Inflammatory macrophage (primary cell): ENCODE results near the gene ORMDL2.
"Not testable (repeated sequence)": the region's sequence is repeated elsewhere in the genome, so short reads cannot be mapped to it uniquely, and the experiment has no call there.

ENCODE experiments used
- DNase-seq, 2 donors: peaks; one replicate each; pipeline ENCODE4 v3.0.0-alpha.2; 2020 to 2022

Gene ORMDL2

GRCh38 chr12:55829967-55830600, 12.2 kb downstream of the ORMDL2 start:
- DNase-seq = peak in 1 of 2 donors; percentile 6

GRCh38 chr12:55830601-55831446, 13.0 kb downstream of the ORMDL2 start:
- peak; percentile 17 to 35 for DNase-seq

- DNase-seq = no peak
These were observed 13.6 kb downstream of the ORMDL2 start for GRCh38 chr12:55831447-55831815.

GRCh38 chr12:55833056-55833455, 15.2 kb downstream of the ORMDL2 start:
- DNase-seq = no peak

GRCh38 chr12:55834400-55834799, 16.6 kb downstream of the ORMDL2 start:
- DNase-seq = not testable (repeated sequence)

GRCh38 chr12:55838361-55838760, 20.5 kb downstream of the ORMDL2 start:
- no peak for DNase-seq

- no peak for DNase-seq
These were observed 21.7 kb downstream of the ORMDL2 start for GRCh38 chr12:55839345-55840140.

GRCh38 chr12:55840581-55841351, 22.9 kb downstream of the ORMDL2 start:
- DNase-seq = no peak

GRCh38 chr12:55842681-55843429, 25.0 kb downstream of the ORMDL2 start, which contains the start of gene MMP19:
Gene MMP19, minus strand, starts transcription at chr12:55842936. Its CDS starts 106 bp downstream, at chr12:55842830.
- DNase-seq = peak; percentile 59 to 73

- no peak for DNase-seq
These were observed 25.6 kb downstream of the ORMDL2 start for GRCh38 chr12:55843431-55843830.

GRCh38 chr12:55844961-55845360, 27.1 kb downstream of the ORMDL2 start:
- DNase-seq = no peak

- DNase-seq = peak; percentile 55 to 86
These were observed 27.5 kb downstream of the ORMDL2 start for GRCh38 chr12:55845361-55845760.

GRCh38 chr12:55845785-55846496, 28.1 kb downstream of the ORMDL2 start:
- DNase-seq = no peak

- DNase-seq = peak; percentile 91 to 96
These were observed 29.2 kb downstream of the ORMDL2 start for GRCh38 chr12:55847033-55847432.

GRCh38 chr12:55847603-55848291, 29.9 kb downstream of the ORMDL2 start:
- DNase-seq = peak; percentile 96 to 99

- DNase-seq = no peak
These were observed 31.9 kb downstream of the ORMDL2 start for GRCh38 chr12:55849616-55850343.

GRCh38 chr12:55850401-55850800, 32.6 kb downstream of the ORMDL2 start:
- DNase-seq = peak in 1 of 2 donors; percentile 38

GRCh38 chr12:55850893-55851292, 33.1 kb downstream of the ORMDL2 start:
- DNase-seq = no peak

- DNase-seq = no peak
These were observed 34.9 kb downstream of the ORMDL2 start for GRCh38 chr12:55852740-55853139.
